PC-3 (cell line): ENCODE results near the gene RRM2.

ENCODE experiments used
- EZH2 ChIP-seq: fragments of 300-600 bp; sonication (generic); IDR thresholded peaks from one replicate; pipeline ENCODE4 v1.6.1; 2017; ENCODE audit warnings: antibody characterized with exemption, mild to moderate bottlenecking, low read length; ENCODE audit not compliant: unreplicated experiment
- EZH2phosphoT487 ChIP-seq: fragments of 300-600 bp; sonication (generic); IDR thresholded peaks from 2 replicates; pipeline ENCODE4 v1.6.1; 2018; ENCODE audit warnings: mild to moderate bottlenecking, antibody characterized with exemption, low read length, borderline replicate concordance
- TF ChIP-seq, protein P1 (sequence below): fragments of 300-600 bp; sonication (generic); conservative IDR thresholded peaks from 2 replicates; pipeline ENCODE4 v1.5.1; 2017; ENCODE audit warnings: antibody characterized with exemption, low read depth, mild to moderate bottlenecking, low read length

DNA sequence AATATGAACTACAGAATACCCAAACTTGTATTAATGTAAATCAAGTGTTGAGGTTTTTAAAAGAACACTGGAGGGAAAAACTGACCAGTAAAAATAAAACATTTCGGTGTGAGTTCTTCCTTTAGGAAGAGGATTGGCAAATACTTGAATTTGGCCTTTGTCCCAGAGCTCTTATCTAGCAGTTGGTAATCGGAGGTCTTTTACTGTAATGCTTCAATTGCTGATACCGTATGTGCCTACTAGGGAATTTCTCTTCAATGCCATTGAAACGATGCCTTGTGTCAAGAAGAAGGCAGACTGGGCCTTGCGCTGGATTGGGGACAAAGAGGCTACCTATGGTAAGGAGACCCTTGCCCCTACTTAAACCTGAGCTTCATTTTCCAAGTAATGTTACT is 4.1 kb downstream of the RRM2 start:
- no peak for TF ChIP-seq EZH2phosphoT487
- TF ChIP-seq, protein P1, sequence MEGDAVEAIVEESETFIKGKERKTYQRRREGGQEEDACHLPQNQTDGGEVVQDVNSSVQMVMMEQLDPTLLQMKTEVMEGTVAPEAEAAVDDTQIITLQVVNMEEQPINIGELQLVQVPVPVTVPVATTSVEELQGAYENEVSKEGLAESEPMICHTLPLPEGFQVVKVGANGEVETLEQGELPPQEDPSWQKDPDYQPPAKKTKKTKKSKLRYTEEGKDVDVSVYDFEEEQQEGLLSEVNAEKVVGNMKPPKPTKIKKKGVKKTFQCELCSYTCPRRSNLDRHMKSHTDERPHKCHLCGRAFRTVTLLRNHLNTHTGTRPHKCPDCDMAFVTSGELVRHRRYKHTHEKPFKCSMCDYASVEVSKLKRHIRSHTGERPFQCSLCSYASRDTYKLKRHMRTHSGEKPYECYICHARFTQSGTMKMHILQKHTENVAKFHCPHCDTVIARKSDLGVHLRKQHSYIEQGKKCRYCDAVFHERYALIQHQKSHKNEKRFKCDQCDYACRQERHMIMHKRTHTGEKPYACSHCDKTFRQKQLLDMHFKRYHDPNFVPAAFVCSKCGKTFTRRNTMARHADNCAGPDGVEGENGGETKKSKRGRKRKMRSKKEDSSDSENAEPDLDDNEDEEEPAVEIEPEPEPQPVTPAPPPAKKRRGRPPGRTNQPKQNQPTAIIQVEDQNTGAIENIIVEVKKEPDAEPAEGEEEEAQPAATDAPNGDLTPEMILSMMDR, result no peak
- no peak for TF ChIP-seq EZH2
